Muscle layer of duodenum (tissue), 2 donors: ENCODE results near the gene IFNA7.
"Not testable (repeated sequence)": the region's sequence is repeated elsewhere in the genome, so short reads cannot be mapped to it uniquely, and the experiment has no call there.

Experiments used
- H3K27ac ChIP-seq: one replicate; pipeline ENCODE4 v1.7.0; 2013; ENCODE audit warnings: mild to moderate bottlenecking, low read length
- H3K27me3 ChIP-seq: one replicate; pipeline ENCODE4 v1.7.0; 2013; ENCODE audit warnings: low read depth, mild to moderate bottlenecking, control low read depth, low read length
- H3K36me3 ChIP-seq, 2 donors: one replicate each; pipeline ENCODE4 v1.7.0; 2013; ENCODE audit warnings: low read length in 2 of 2, control low read depth in 1 of 2, mild to moderate bottlenecking in 1 of 2; ENCODE audit not compliant: insufficient read depth in 2 of 2, control insufficient read depth in 1 of 2
- H3K4me1 ChIP-seq, 2 donors: one replicate each; pipeline ENCODE4 v1.7.0; 2013; ENCODE audit warnings: low read length in 2 of 2, mild to moderate bottlenecking in 2 of 2, control low read depth in 1 of 2, moderate library complexity in 1 of 2; ENCODE audit not compliant: insufficient read depth in 2 of 2, control insufficient read depth in 1 of 2
- H3K4me3 ChIP-seq, 2 donors: one replicate each; pipeline ENCODE4 v1.7.0; 2013; ENCODE audit warnings: low read length in 2 of 2, low read depth in 1 of 2, mild to moderate bottlenecking in 1 of 2
- H3K9me3 ChIP-seq, 2 donors: one replicate each; pipeline ENCODE4 v1.7.0; 2013; ENCODE audit warnings: low read length in 2 of 2, control low read depth in 1 of 2, mild to moderate bottlenecking in 1 of 2; ENCODE audit not compliant: control insufficient read depth in 1 of 2
- donor health status: healthy.

IFNA7 gene

DNA sequence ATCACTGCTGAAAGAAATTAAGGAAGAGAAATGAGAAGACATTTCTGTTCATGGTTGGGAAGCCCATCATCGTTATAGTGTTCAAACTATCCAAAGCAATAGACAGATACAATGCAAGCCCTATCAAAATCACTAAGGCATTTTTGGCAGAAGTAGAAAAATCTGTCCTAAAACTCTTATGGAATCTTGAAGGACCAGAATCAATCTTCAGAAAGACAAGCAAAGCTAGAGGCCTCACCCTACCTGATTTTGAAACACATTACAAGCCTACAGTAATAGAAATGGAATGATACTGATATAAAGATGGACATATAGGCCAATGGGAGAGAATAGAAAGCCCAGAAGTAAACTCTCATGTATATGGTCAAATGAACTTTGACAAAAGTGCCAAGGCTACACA lies 30.7 kb downstream of the IFNA7 start:
- no peaks in the 10 kb centered on the region for H3K36me3 ChIP-seq
- H3K4me3 ChIP-seq: no peak overlapping the region
- H3K27ac ChIP-seq: no peak overlapping the region
- no peaks in the 10 kb centered on the region for H3K9me3 ChIP-seq
- H3K4me1 ChIP-seq: no peaks in the 10 kb centered on the region
- no peaks in the 10 kb centered on the region for H3K27me3 ChIP-seq

DNA sequence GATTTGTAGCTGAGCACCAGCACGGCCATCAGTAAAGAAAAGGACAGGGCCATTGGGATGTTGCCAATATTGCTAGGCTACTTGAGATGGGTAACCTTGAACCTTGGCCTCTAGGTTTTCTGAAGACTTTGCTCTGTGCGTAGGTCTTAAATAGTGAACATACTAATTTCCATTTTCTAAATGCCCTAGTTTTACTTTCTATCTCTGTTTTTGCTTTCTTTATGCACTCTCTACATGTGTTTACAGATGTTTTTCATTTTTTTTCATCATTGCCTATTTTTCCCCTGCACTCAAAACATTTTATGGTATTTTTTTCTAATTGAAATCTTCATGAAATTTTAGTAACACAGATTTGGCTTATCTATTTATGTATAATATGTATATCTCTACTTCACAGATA lies 35.4 kb downstream of the IFNA7 start, which contains the start of gene IFNA21:
IFNA21 (minus strand) TSS at position 101 of the 400 bp plus-strand sequence; CDS start at position 53, 48 bp downstream.
- H3K36me3 ChIP-seq, H3K9me3 ChIP-seq, H3K4me3 ChIP-seq, H3K4me1 ChIP-seq, H3K27ac ChIP-seq, H3K27me3 ChIP-seq: not testable (repeated sequence)

DNA sequence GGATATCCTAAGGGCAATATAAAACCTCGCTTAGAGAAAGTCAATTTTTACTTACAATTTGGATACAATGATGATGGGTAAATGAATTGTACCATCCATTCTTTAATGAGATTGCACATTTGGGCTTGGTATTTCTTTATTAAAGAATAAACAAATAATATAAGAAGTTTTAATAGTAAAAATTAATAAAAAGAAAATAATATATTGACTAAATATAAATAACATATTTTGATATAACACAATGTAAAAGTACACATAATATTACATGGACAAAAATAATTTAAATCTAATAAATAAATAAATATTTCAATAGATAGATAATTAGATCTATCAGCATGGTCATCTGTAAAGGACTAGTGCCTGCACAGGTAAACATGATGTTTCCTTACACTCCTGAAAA lies 36.5 kb downstream of the IFNA7 start:
- Histone ChIP-seq H3K9me3 (peaks cover 0 to 4% of the 10 kb centered on the region in 2 donors), H3K4me3 (no peak overlapping the region), H3K27me3 (no peaks in the 10 kb centered on the region), H3K36me3 (no peaks in the 10 kb centered on the region), H3K27ac (no peak overlapping the region), H3K4me1 (no peaks in the 10 kb centered on the region)

DNA sequence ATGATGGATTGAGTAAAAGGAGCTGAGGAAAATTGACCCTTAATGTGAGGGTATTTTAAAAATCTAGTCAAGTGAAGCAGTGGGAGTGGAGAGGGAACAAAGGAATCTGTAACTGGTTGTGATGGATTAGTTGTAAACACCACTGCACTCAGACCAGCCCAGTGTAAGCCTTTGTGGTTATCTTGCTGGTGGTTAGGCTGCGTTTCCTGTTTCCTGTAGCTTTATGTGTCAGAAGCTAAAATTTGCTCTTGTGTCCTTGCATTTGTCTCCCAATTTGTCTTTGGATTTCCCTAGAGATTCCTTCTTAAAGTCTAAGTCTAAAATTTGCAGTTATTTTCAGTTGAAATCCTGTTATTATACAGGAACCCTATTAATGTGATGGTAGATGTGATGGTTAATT lies 41.8 kb downstream of the IFNA7 start:
- Histone ChIP-seq H3K4me1 (no peaks in the 10 kb centered on the region), H3K27ac (no peak overlapping the region), H3K27me3 (no peaks in the 10 kb centered on the region), H3K36me3 (no peaks in the 10 kb centered on the region), H3K9me3 (peaks cover 0 to 6% of the 10 kb centered on the region in 2 donors), H3K4me3 (no peak overlapping the region)

DNA sequence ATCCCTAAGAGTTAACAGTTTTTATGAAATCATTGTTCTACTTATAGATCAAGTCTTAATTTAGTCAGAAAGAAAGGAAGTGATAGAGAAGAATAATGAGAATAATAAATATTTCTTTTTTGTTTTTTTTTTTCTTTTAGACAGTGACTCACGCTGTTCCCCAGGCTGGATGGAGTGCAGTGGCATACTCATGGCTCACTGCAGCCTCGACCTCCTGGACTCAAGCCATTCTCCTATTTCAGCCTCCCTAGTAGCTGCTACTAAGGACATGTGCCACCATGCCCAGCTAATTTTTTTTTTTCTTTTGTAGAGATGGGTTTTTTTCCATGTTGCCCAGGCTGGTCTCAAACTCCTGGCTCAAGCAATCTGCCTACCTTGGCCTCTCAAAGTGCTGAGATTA lies 46.5 kb downstream of the IFNA7 start:
- no peaks in the 10 kb centered on the region for H3K36me3 ChIP-seq
- peaks cover 0 to 2% of the 10 kb centered on the region in 2 donors for H3K9me3 ChIP-seq
- H3K27me3 ChIP-seq: no peaks in the 10 kb centered on the region
- H3K27ac ChIP-seq: no peak overlapping the region
- no peaks in the 10 kb centered on the region for H3K4me1 ChIP-seq
- no peak overlapping the region for H3K4me3 ChIP-seq

DNA sequence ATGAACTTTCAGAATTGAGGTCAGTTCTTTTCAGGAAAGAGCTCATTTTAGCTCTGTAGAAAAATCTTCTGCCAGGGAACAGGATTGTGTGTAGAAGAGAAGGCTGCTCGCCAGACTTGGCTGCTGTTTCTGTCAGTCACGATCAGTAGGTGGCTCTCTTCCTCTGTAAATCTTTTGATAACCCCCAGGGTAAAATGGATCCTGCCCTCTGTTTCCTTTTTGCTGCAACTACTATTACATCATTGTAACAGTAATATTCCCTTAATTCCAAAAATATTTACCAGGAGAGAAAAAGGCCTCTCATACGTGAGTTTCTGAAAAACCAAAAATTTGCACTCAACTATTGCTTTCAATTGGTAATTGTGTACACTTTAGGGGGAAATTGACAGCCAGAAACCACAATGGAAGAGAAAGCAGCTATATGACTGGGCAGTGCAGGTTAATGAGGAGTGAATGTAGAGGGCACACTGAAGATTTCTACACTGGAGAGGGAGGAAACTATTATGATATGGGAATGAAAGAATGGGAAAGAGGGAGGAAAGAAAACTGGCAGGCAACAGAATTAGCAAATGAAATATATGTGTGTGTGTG lies 47.9 kb downstream of the IFNA7 start:
- H3K27me3 ChIP-seq: no peaks in the 10 kb centered on the region
- no peaks in the 10 kb centered on the region for H3K36me3 ChIP-seq
- H3K4me1 ChIP-seq: no peaks in the 10 kb centered on the region
- H3K9me3 ChIP-seq: peaks cover 0 to 2% of the 10 kb centered on the region in 2 donors
- H3K4me3 ChIP-seq: no peak overlapping the region
- H3K27ac ChIP-seq: no peak overlapping the region

DNA sequence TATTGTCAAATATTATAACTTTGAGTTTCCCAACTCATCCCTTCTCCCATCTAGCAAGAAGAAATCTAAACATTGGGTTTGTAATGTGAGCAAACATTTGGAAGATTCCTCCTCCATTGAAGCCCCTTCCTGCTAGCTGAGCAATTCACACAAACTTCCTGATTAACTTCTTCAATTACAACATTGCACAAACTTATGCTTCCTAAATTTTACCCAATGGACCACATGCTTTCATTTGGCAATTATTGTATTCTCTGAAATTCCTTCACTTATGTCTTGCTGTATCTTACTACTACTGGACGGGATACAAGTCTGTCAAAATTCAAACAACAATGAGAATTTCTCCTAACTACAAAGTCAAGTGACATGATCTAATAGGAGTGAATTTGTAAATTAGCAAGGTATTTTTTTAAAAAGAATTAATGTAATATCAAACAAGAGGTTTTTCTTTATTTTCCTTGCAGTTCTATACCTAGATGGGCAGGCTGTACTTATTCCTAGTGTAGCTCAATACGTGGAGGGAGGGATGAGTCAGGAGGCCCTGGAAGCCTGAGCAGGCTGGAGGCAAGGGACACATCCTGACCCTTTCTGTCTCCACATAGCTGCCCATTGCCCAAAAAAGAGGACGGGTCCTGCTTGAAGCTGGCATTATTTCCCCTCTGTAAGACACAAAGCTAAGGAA lies 48.5 kb downstream of the IFNA7 start:
- Histone ChIP-seq H3K27me3 (no peaks in the 10 kb centered on the region), H3K36me3 (no peaks in the 10 kb centered on the region), H3K4me3 (no peak overlapping the region), H3K27ac (no peak overlapping the region), H3K4me1 (no peaks in the 10 kb centered on the region), H3K9me3 (peaks cover 0 to 8% of the 10 kb centered on the region in 2 donors)
